NB4 (cell line): ENCODE measurements around the gene SIVA1.

ENCODE experiments used
- CTCF ChIP-seq: IDR thresholded peaks from one replicate; pipeline ENCODE4 v1.5.1; 2012; ENCODE audit warnings: low read depth, low read length
- MAX ChIP-seq: IDR thresholded peaks from 2 replicates; pipeline ENCODE4 v1.6.1; 2011; ENCODE audit warnings: low read depth, low read length

- TF ChIP-seq MAX (no peak), CTCF (no peak)
These were observed 45.6 kb downstream of the SIVA1 start for GRCh38 chr14:104798300-104799243.
